Ascending aorta (tissue), 2 donors: ENCODE data around the gene APOBEC3F. TPM values are rescaled to one million over a fixed set of nuclear protein-coding genes. Genes with fewer than 3 reads are reported as not detected.
"Not testable (repeated sequence)": the region's sequence is repeated elsewhere in the genome, so short reads cannot be mapped to it uniquely, and the experiment has no call there.

Source experiments
- DNase-seq, 2 donors: peaks; one replicate each; pipeline ENCODE4 v3.0.0-alpha.2; 2019; ENCODE audit warnings: low spot score in 2 of 2
- H3K27ac ChIP-seq, 2 donors: fragments of 200-600 bp; sonication (generic); one replicate each; pipeline ENCODE4 v1.5.1; 2016 to 2017; ENCODE audit warnings: mild to moderate bottlenecking in 1 of 2
- H3K27me3 ChIP-seq: fragments of 200-600 bp; sonication (generic); one replicate; pipeline ENCODE4 v1.5.1; 2017
- H3K36me3 ChIP-seq, 2 donors: fragments of 200-600 bp; sonication (generic); one replicate each; pipeline ENCODE4 v1.5.1; 2016
- H3K4me1 ChIP-seq, 2 donors: fragments of 200-600 bp; sonication (generic); one replicate each; pipeline ENCODE4 v1.5.1; 2016 to 2017; ENCODE audit warnings: mild to moderate bottlenecking in 1 of 2
- H3K4me3 ChIP-seq, 2 donors: fragments of 200-600 bp; sonication (generic); one replicate each; pipeline ENCODE4 v1.5.1; 2016 to 2017; ENCODE audit warnings: mild to moderate bottlenecking in 1 of 2
- H3K9me3 ChIP-seq, 2 donors: fragments of 200-600 bp; sonication (generic); one replicate each; pipeline ENCODE4 v1.5.1; 2016
- CTCF ChIP-seq, 3 experiments: fragments of 200-600 bp in 2 of 3; fragments of 450-650 bp in 1 of 3; sonication (generic) in 2 of 3; IDR thresholded peaks; one replicate each; pipeline ENCODE4 v1.5.1; 2016 to 2019; ENCODE audit warnings: antibody characterized with exemption in 3 of 3, mild to moderate bottlenecking in 1 of 3, moderate library complexity in 1 of 3
- intact Hi-C: fragments of 100-400 bp; cut with DNase I; formaldehyde crosslinking; loops from one replicate; pipeline ENCODE4 v1.15.1; 2023
- total RNA-seq: library from RNA; depleted of rRNA; stranded (reverse); fragments of >200 nt; gene quantifications from one replicate; pipeline ENCODE4 v1.1.0, GENCODE V29; 2016

The APOBEC3F gene
- total RNA-seq: 0.11 TPM

- H3K9me3 ChIP-seq, H3K4me1 ChIP-seq, H3K27me3 ChIP-seq, intact Hi-C loops, H3K36me3 ChIP-seq: not testable (repeated sequence)
- DNase-seq: peak; percentile 17 to 76
- Histone ChIP-seq H3K27ac (peak within 1 kb of the TSS; percentile 68 to 73), H3K4me3 (peak within 1 kb of the TSS; percentile 61 to 66)
These were observed at the start of gene APOBEC3F for GRCh38 chr22:39040538-39041296. APOBEC3F (plus strand) TSS chr22:39040864; CDS start chr22:39040961, 97 bp downstream.

GRCh38 chr22:38992871-38993371 is 47.7 kb upstream of the APOBEC3F start:
- H3K27ac ChIP-seq, H3K36me3 ChIP-seq, H3K4me3 ChIP-seq, DNase-seq, H3K4me1 ChIP-seq, intact Hi-C loops, H3K27me3 ChIP-seq, H3K9me3 ChIP-seq: not testable (repeated sequence)

- Histone ChIP-seq H3K4me3 (no peak overlapping the region), H3K36me3 (no peaks in the 10 kb centered on the region), H3K27me3 (no peaks in the 10 kb centered on the region), H3K9me3 (no peaks in the 10 kb centered on the region), H3K4me1 (no peaks in the 10 kb centered on the region), H3K27ac (no peak overlapping the region)
- no peak for DNase-seq
- intact Hi-C loops: no loop called here
- no peak for TF ChIP-seq CTCF (IDR thresholded peaks at IDR 0.05)
These were observed 44.6 kb upstream of the APOBEC3F start for GRCh38 chr22:38996105-38996504.

- intact Hi-C loops: no loop called here
- DNase-seq: no peak
- TF ChIP-seq CTCF (IDR thresholded peaks at IDR 0.05): no peak
- Histone ChIP-seq H3K27ac (no peak overlapping the region), H3K9me3 (no peaks in the 10 kb centered on the region), H3K4me1 (no peaks in the 10 kb centered on the region), H3K4me3 (no peak overlapping the region), H3K36me3 (no peaks in the 10 kb centered on the region), H3K27me3 (no peaks in the 10 kb centered on the region)
These were observed 43.1 kb upstream of the APOBEC3F start for GRCh38 chr22:38997518-38997917.

- DNase-seq: peak in 1 of 2 donors; percentile 86
- Histone ChIP-seq H3K36me3 (no peaks in the 10 kb centered on the region), H3K4me3 (no peak overlapping the region), H3K4me1 (peaks cover 0 to 4% of the 10 kb centered on the region in 2 donors), H3K27ac (peak overlapping the region in 1 of 2 donors; percentile 6), H3K9me3 (no peaks in the 10 kb centered on the region), H3K27me3 (no peaks in the 10 kb centered on the region)
- TF ChIP-seq CTCF (IDR thresholded peaks at IDR 0.05): peak; percentile 66 to 79 (median 68)
- intact Hi-C loops: loop anchor here (1.0 to 10.0 kb wide), 2 partner anchors 78 to 133 kb away; no protein-coding TSS in a partner anchor
These were observed 37.5 kb upstream of the APOBEC3F start for GRCh38 chr22:39003165-39003638.

DNA sequence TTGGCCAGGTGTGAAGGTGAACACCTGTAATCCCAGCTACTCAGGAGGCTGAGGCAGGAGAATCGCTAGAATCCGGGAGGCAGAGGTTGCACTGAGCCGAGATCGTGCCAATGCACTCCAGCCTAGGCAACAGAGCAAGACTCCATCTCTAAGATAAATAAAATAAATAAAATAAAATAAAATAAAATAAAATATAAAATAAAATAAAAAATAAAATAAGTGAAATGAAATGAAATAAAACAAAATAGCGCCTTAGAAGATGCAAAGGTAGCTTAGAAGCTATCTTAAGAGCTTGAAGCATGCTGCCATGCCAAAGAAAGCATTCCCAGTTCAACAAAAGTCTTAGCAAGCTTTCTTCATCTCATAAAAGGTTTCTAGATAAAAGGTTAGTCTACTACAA is 33.5 kb upstream of the APOBEC3F start:
- DNase-seq: no peak
- intact Hi-C loops: loop anchor here (5.0 to 10.0 kb wide), 3 partner anchors 82 to 240 kb away; no protein-coding TSS in a partner anchor
- Histone ChIP-seq H3K4me1 (peaks cover 0 to 4% of the 10 kb centered on the region in 2 donors), H3K27me3 (no peaks in the 10 kb centered on the region), H3K36me3 (no peaks in the 10 kb centered on the region), H3K9me3 (no peaks in the 10 kb centered on the region), H3K4me3 (no peak overlapping the region), H3K27ac (no peak overlapping the region)
- no peak for TF ChIP-seq CTCF (IDR thresholded peaks at IDR 0.05)

DNA sequence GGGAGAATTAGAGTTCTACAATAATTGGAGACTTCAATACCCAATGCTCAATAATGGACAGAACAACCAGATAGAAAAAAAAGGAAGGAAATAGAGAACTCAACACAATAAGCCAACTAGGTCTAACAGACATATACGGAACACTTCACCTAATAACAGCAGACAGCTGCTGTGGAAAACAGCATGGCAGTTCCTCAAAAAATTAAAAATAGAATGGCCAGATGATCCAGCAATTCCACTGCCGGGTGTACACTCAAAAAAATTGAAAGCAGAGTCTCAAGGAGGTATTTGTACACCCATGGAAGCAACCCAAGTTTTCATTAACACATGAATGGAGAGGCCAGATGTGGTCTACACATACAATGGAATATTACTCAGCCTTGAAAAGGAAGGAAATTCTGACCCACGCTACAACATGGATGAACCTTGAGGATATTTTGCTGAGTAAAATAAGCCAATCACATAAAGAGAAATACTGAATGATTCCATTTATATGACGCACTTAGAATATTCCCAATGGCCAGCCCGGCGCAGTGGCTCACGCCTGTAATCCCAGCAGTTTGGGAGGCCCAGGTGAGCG is 32.3 kb upstream of the APOBEC3F start:
- not testable (repeated sequence) for DNase-seq, H3K9me3 ChIP-seq, H3K36me3 ChIP-seq, H3K4me1 ChIP-seq, H3K27me3 ChIP-seq, H3K4me3 ChIP-seq, H3K27ac ChIP-seq
- intact Hi-C loops: loop anchor here (5.0 to 10.0 kb wide), 3 partner anchors 84 to 241 kb away; no protein-coding TSS in a partner anchor
